Lower leg skin (tissue), 4 donors: Measurements from ENCODE around the gene AREG. TPM values are rescaled to one million over a fixed set of nuclear protein-coding genes. Genes with fewer than 3 reads are reported as not detected.

ENCODE experiments used
- DNase-seq, 2 donors: peaks; one replicate each; pipeline ENCODE4 v3.0.0-alpha.2; 2019; ENCODE audit warnings: low spot score in 2 of 2
- H3K4me3 ChIP-seq: fragments of 200-600 bp; sonication (generic); 2 replicates; pipeline ENCODE4 v1.5.1; 2017; ENCODE audit warnings: mild to moderate bottlenecking, low read depth; ENCODE audit not compliant: poor library complexity, severe bottlenecking
- CTCF ChIP-seq, 3 donors: fragments of 450-650 bp; IDR thresholded peaks; one replicate each; pipeline ENCODE4 v1.5.1; 2016; ENCODE audit warnings: antibody characterized with exemption in 3 of 3, mild to moderate bottlenecking in 3 of 3, moderate library complexity in 2 of 3
- POLR2A ChIP-seq, 2 donors: fragments of 450-650 bp; IDR thresholded peaks; one replicate each; pipeline ENCODE4 v1.6.1; 2016 to 2017; ENCODE audit warnings: antibody characterized with exemption in 2 of 2, mild to moderate bottlenecking in 1 of 2, moderate library complexity in 1 of 2
- WGBS, 2 donors: methylation state at CpG; one replicate each; pipeline ENCODE4 v1.1.5; 2018; 5-methylcytosine and 5-hydroxymethylcytosine counted together
- intact Hi-C: fragments of 100-400 bp; cut with DNase I; formaldehyde crosslinking; loops from one replicate; pipeline ENCODE4 v1.15.0; 2023; ENCODE audit warnings: low total_unique reads
- total RNA-seq, 4 donors: library from RNA; depleted of rRNA; stranded (reverse); fragments of >200 nt; gene quantifications; one replicate each; pipeline ENCODE4 v1.1.0, GENCODE V29; 2016

Gene AREG
- total RNA-seq, 4 donors from 2014 or later, result 7.4 to 15.2 (median 11.6) TPM

- DNase-seq, result no peak
- 36 to 47% methylated on average over 5 of the region's 5 CpGs for WGBS, 2 donors
- intact Hi-C loops, result no loop called here
- TF ChIP-seq CTCF (IDR thresholded peaks at IDR 0.05) (no peak), POLR2A (IDR thresholded peaks at IDR 0.05) (no peak)
- H3K4me3 ChIP-seq, result no peak overlapping the region
Measured at GRCh38 chr4:74414149-74414809, 30.7 kb upstream of the AREG start.

DNA sequence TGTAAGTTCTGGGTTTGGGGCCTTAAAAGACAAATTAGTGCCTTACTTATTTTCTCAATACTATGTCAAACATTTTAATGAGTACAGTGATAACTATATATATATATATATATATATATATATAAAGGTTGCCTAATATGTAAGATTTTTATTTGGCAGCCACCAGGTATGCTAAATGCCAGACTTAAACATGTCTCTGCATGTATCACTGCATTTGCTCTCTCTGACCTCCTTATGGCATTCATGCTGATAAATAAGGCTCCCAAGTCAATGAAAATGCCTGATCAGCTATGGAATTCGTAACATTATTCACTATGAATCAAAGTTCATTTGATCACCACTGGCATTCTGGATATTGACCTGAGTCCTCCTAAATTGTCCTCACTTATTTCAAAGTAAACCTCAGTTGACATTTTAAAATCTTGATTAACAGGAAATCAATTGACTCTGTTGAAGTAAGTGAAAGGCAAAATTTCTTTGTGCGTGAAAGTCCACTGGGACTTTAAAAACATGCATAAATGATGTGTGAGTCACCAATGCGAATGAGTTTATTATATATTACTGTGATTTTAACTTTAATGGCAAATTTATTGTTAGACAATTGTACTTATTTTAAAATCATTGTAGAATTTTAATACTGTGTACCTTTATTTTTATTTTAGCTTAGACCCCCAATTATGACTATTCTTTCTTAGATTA, 29.2 kb upstream of the AREG start:
- 49 to 66% methylated on average over 3 of the region's 3 CpGs for WGBS, 2 donors
- DNase-seq, result no peak
- no peak for TF ChIP-seq POLR2A (IDR thresholded peaks at IDR 0.05)
- TF ChIP-seq CTCF (IDR thresholded peaks at IDR 0.05), result no peak
- intact Hi-C loops, result no loop called here
- no peak overlapping the region for H3K4me3 ChIP-seq

DNA sequence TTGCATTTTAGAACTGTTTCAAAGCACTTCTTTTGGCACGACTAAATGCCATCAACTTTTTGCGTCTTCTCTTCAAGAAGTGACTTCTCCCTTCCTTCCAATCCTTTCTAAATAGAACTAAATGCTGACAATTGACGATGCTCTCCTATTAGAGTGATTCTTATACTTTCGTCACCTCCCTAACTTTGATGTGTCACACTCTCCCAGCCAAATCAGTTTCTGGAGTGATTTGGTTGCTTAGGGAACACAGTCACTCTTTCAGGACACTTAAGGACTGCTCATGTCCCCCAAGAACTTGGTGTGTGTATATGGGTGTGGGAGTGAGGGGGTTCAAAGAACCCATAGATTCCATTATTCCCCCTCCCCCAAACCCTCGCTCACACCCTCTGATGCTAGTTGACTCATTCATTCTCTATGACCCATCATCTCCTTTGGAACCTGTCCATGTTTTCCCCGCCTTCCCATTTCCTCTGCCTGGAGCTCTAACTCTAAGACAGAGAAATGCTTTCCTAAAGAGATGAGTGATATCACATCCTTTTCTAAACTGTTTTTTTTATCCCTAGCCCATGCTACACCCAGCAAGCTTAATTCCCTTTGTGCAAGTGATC, 26.8 kb upstream of the AREG start:
- H3K4me3 ChIP-seq, result no peak overlapping the region
- no peak for DNase-seq
- no peak for TF ChIP-seq POLR2A (IDR thresholded peaks at IDR 0.05)
- TF ChIP-seq CTCF (IDR thresholded peaks at IDR 0.05), result no peak
- intact Hi-C loops, result no loop called here
- WGBS, 2 donors, result 50 to 53% methylated on average over 6 of the region's 6 CpGs

DNA sequence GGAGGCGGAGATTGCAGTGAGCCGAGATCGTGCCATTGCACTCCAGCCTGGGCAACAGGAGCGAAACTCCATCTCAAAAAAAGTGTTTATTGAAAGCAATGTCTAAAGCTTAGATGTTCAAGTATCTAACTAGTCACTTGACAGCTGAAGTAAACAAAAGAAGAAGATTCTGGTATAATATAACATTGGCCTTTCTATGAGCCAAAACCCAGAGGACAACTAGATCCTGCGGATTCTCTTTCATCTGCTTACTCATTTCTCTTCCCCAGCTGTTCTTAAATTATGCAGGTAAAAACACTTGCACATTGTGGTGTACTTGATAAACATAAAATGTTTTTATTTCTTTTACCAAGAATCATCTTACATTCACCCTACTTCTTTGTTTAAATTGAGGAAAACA, 24.1 kb upstream of the AREG start:
- WGBS, 2 donors, result 90 to 95% methylated on average over 5 of the region's 5 CpGs
- H3K4me3 ChIP-seq, result no peak overlapping the region
- no peak for DNase-seq
- TF ChIP-seq CTCF (IDR thresholded peaks at IDR 0.05) (no peak), POLR2A (IDR thresholded peaks at IDR 0.05) (no peak)
- intact Hi-C loops, result no loop called here

DNA sequence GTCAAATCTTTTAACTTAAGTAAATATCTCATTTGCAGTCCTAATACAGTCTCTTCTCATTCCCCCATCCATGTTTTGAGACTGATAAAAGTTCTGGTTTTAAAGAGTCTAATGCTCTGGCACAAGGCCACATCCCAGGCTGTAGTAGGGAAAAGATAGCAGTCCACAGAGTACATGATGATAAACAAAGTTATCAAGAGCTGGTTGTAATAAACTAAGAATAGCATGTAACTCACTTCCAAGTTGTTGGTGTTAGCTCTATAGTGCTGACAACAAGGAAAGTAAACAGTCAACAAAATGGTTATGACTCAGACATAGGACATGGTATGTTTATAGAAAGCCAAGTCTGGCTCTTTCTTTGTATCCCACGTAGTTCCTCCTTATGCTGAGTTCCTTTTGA, 21.8 kb upstream of the AREG start:
- intact Hi-C loops, result no loop called here
- TF ChIP-seq CTCF (IDR thresholded peaks at IDR 0.05), result no peak
- no peak for TF ChIP-seq POLR2A (IDR thresholded peaks at IDR 0.05)
- DNase-seq, result no peak
- 11 to 17% methylated on average over 1 of the region's 1 CpG for WGBS, 2 donors
- no peak overlapping the region for H3K4me3 ChIP-seq
